Smooth muscle cell (in vitro differentiated cells): Measurements from ENCODE around the gene MEDAG. TPM values are rescaled to one million over a fixed set of nuclear protein-coding genes. Genes with fewer than 3 reads are reported as not detected.

Experiments used
- DNase-seq: peaks from one replicate; lab custom pipeline; 2025; ENCODE audit not compliant: unreplicated experiment; lab: John Stamatoyannopoulos, UW
- H2AFZ ChIP-seq: fragments of 200-600 bp; sonication (generic); 2 replicates; pipeline ENCODE4 v1.6.0; 2016; ENCODE audit warnings: antibody characterized with exemption, low read depth, mild to moderate bottlenecking
- H3F3A ChIP-seq: fragments of 200-600 bp; sonication (generic); 2 replicates; pipeline ENCODE4 v1.6.0; 2017; ENCODE audit warnings: antibody characterized with exemption, low read depth
- H3K27ac ChIP-seq: fragments of 200-600 bp; sonication (generic); 2 replicates; pipeline ENCODE4 v1.5.1; 2016; ENCODE audit warnings: low read depth, mild to moderate bottlenecking
- H3K27me3 ChIP-seq: fragments of 200-600 bp; sonication (generic); 2 replicates; pipeline ENCODE4 v1.6.1; 2016; ENCODE audit warnings: low read depth, mild to moderate bottlenecking
- H3K36me3 ChIP-seq: fragments of 200-600 bp; sonication (generic); 2 replicates; pipeline ENCODE4 v1.5.1; 2016; ENCODE audit warnings: low read depth
- H3K4me1 ChIP-seq: fragments of 200-600 bp; sonication (generic); 2 replicates; pipeline ENCODE4 v1.5.1; 2016; ENCODE audit warnings: low read depth
- H3K4me2 ChIP-seq: fragments of 200-600 bp; sonication (generic); 2 replicates; pipeline ENCODE4 v1.6.0; 2016; ENCODE audit warnings: mild to moderate bottlenecking
- H3K4me3 ChIP-seq: fragments of 200-600 bp; sonication (generic); 2 replicates; pipeline ENCODE4 v1.5.1; 2016; ENCODE audit warnings: mild to moderate bottlenecking
- H3K79me2 ChIP-seq: fragments of 200-600 bp; sonication (generic); 2 replicates; pipeline ENCODE4 v1.6.0; 2016; ENCODE audit warnings: low read depth, mild to moderate bottlenecking
- H3K9ac ChIP-seq: fragments of 200-600 bp; sonication (generic); 2 replicates; pipeline ENCODE4 v1.6.0; 2016; ENCODE audit warnings: low read depth
- H3K9me3 ChIP-seq: fragments of 200-600 bp; sonication (generic); replicated peaks from 2 replicates; pipeline ENCODE4 v1.5.1; 2016; ENCODE audit warnings: low read depth
- H4K20me1 ChIP-seq: fragments of 200-600 bp; sonication (generic); 2 replicates; pipeline ENCODE4 v1.6.0; 2016; ENCODE audit warnings: low read depth
- WGBS: methylation state at CpG from one replicate; pipeline ENCODE4 v1.1.7; 2016; ENCODE audit warnings: low lambda C conversion rate; 5-methylcytosine and 5-hydroxymethylcytosine counted together
- polyA plus RNA-seq: library from polyadenylated mRNA; unstranded; fragments of >200 nt; fragmentation: Nextera tagmentation; extraction: Ambion mirVana; gene quantifications from 2 replicates; pipeline ENCODE4 v1.2.1, GENCODE V29; 2016
- total RNA-seq: library from RNA; depleted of rRNA; stranded (reverse); fragments of >200 nt; gene quantifications from 2 replicates; pipeline ENCODE4 v1.2.3, GENCODE V29; 2014
- TF ChIP-seq, protein P1 (sequence below): fragments of 200-600 bp; sonication (generic); IDR thresholded peaks from 2 replicates; pipeline ENCODE4 v1.5.1; 2017; ENCODE audit warnings: borderline replicate concordance, mild to moderate bottlenecking, antibody characterized with exemption; ENCODE audit not compliant: insufficient read depth, poor library complexity, severe bottlenecking

Gene MEDAG
- total and polyA plus RNA-seq, 2 experiments from 2014 or later = not detected

GRCh38 chr13:30889196-30889690 is 16.8 kb upstream of the MEDAG start:
- no peaks in the 10 kb centered on the region for H3K36me3 ChIP-seq
- DNase-seq = no peak
- no peak overlapping the region for H3K4me2 ChIP-seq
- H3K79me2 ChIP-seq = no peaks in the 10 kb centered on the region
- no peak overlapping the region for H3K27ac ChIP-seq
- TF ChIP-seq, protein P1, sequence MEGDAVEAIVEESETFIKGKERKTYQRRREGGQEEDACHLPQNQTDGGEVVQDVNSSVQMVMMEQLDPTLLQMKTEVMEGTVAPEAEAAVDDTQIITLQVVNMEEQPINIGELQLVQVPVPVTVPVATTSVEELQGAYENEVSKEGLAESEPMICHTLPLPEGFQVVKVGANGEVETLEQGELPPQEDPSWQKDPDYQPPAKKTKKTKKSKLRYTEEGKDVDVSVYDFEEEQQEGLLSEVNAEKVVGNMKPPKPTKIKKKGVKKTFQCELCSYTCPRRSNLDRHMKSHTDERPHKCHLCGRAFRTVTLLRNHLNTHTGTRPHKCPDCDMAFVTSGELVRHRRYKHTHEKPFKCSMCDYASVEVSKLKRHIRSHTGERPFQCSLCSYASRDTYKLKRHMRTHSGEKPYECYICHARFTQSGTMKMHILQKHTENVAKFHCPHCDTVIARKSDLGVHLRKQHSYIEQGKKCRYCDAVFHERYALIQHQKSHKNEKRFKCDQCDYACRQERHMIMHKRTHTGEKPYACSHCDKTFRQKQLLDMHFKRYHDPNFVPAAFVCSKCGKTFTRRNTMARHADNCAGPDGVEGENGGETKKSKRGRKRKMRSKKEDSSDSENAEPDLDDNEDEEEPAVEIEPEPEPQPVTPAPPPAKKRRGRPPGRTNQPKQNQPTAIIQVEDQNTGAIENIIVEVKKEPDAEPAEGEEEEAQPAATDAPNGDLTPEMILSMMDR = no peak
- no peaks in the 10 kb centered on the region for H4K20me1 ChIP-seq
- no peak overlapping the region for H3K4me3 ChIP-seq
- peaks cover 3% of the 10 kb centered on the region for H3F3A ChIP-seq
- WGBS = 93% methylated on average over 3 of the region's 3 CpGs
- H3K4me1 ChIP-seq = no peaks in the 10 kb centered on the region
- no peaks in the 10 kb centered on the region for H3K27me3 ChIP-seq
- no peaks in the 10 kb centered on the region for H3K9me3 ChIP-seq
- no peak overlapping the region for H2AFZ ChIP-seq
- H3K9ac ChIP-seq = no peak overlapping the region

- Histone ChIP-seq H4K20me1 (no peaks in the 10 kb centered on the region), H3K4me1 (peaks cover 14% of the 10 kb centered on the region), H3K4me2 (no peak overlapping the region), H3K27me3 (no peaks in the 10 kb centered on the region), H2AFZ (no peak overlapping the region), H3K9me3 (no peaks in the 10 kb centered on the region), H3K9ac (no peak overlapping the region), H3K27ac (no peak overlapping the region), H3K36me3 (no peaks in the 10 kb centered on the region), H3K79me2 (no peaks in the 10 kb centered on the region), H3K4me3 (no peak overlapping the region), H3F3A (peaks cover 3% of the 10 kb centered on the region)
- WGBS = 33% methylated on average over 6 of the region's 6 CpGs
- TF ChIP-seq, protein P1 = peak; percentile 65
- no peak for DNase-seq
Measured at GRCh38 chr13:30892966-30893365, 13.1 kb upstream of the MEDAG start.

DNA sequence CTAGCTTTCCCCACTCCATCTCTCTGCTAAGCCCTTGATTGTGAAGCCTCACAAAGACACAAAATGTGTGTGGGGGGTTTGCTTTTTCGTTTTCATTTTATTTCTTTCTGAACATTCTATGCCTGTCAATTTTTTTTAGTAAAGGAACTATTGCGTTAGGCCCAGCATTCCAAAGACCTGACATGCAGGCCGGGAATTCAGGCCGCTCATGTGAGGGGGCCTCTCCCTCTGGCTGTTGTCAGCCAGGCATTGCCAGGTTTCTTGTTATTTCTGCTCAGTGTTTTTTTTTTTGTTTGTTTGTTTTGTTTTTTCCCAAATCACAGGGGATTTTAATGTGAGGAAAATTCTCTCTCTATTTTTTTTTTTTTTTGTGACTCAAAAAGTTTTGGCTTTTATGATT is 10.3 kb upstream of the MEDAG start:
- Histone ChIP-seq H3K36me3 (no peaks in the 10 kb centered on the region), H3K4me3 (no peak overlapping the region), H3K79me2 (no peaks in the 10 kb centered on the region), H3K4me1 (peaks cover 14% of the 10 kb centered on the region), H2AFZ (peak overlapping the region; percentile 89), H3K27me3 (no peaks in the 10 kb centered on the region), H3K9ac (peak overlapping the region; percentile 61), H3K9me3 (no peaks in the 10 kb centered on the region), H3F3A (peaks cover 3% of the 10 kb centered on the region), H3K4me2 (peak overlapping the region; percentile 62), H4K20me1 (no peaks in the 10 kb centered on the region), H3K27ac (peak overlapping the region; percentile 89)
- DNase-seq = no peak
- TF ChIP-seq, protein P1 = no peak
- 2% methylated on average over 4 of the region's 4 CpGs for WGBS

DNA sequence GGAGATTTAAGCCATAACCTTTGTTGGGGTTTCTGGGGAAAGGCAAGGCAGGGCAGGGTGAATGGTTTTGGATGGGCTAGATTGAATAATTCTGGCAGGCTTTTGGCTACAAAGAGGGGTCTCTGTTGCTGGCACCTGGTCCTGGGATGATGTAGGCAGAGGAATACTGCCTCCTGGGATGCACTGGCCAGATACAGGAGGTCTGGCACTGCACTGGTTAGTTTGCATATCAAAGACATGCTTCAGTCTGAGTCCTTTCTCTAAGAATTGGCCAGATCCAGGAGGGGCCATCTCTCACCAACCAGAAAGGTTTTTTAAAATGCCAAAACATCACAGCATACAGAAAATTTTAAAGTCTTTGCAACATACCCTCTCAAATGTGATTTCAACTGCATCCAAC is 8.0 kb upstream of the MEDAG start:
- Histone ChIP-seq H3K27me3 (no peaks in the 10 kb centered on the region), H3K79me2 (no peaks in the 10 kb centered on the region), H3F3A (peaks cover 3% of the 10 kb centered on the region), H3K27ac (peak overlapping the region; percentile 77), H3K36me3 (no peaks in the 10 kb centered on the region), H3K9ac (peak overlapping the region; percentile 38), H2AFZ (no peak overlapping the region), H3K4me3 (no peak overlapping the region), H3K4me1 (peaks cover 14% of the 10 kb centered on the region), H4K20me1 (no peaks in the 10 kb centered on the region), H3K4me2 (peak overlapping the region; percentile 67), H3K9me3 (no peaks in the 10 kb centered on the region)
- TF ChIP-seq, protein P1 = no peak
- no peak for DNase-seq
